H9 (cell line): Measurements from ENCODE around the gene HTR5A. TPM values are rescaled to one million over a fixed set of nuclear protein-coding genes. Genes with fewer than 3 reads are reported as not detected.

Experiments
- DNase-seq: peaks from one replicate; pipeline ENCODE4 v3.0.0-alpha.2; 2017
- H2AFZ ChIP-seq: one replicate; pipeline ENCODE4 v1.6.1; 2013; ENCODE audit warnings: mild to moderate bottlenecking, low read length, control low read depth, moderate library complexity
- H2AK5ac ChIP-seq: 2 replicates; pipeline ENCODE4 v1.6.1; 2013; ENCODE audit warnings: low read length, control low read depth, mixed read lengths; ENCODE audit not compliant: insufficient read length
- H2BK120ac ChIP-seq: one replicate; pipeline ENCODE4 v1.6.1; 2013; ENCODE audit warnings: low read depth, mild to moderate bottlenecking, low read length, control low read depth, inconsistent platforms; ENCODE audit not compliant: poor library complexity, severe bottlenecking
- H2BK12ac ChIP-seq: 2 replicates; pipeline ENCODE4 v1.6.1; 2013; ENCODE audit warnings: low read length, control low read depth, mixed read lengths, low read depth; ENCODE audit not compliant: insufficient read length
- H2BK15ac ChIP-seq: 2 replicates; pipeline ENCODE4 v1.6.1; 2013; ENCODE audit warnings: low read depth, low read length, control low read depth
- H2BK20ac ChIP-seq: one replicate; pipeline ENCODE4 v1.6.1; 2013; ENCODE audit warnings: low read depth, mild to moderate bottlenecking, low read length, control low read depth, inconsistent platforms; ENCODE audit not compliant: poor library complexity, severe bottlenecking
- H2BK5ac ChIP-seq: 2 replicates; pipeline ENCODE4 v1.6.1; 2013; ENCODE audit warnings: low read length, control low read depth, mixed read lengths; ENCODE audit not compliant: insufficient read length
- H3K14ac ChIP-seq: 2 replicates; pipeline ENCODE4 v1.6.1; 2013; ENCODE audit warnings: low read length, control low read depth; ENCODE audit not compliant: insufficient read depth
- H3K18ac ChIP-seq: 2 replicates; pipeline ENCODE4 v1.6.1; 2013; ENCODE audit warnings: low read depth, mild to moderate bottlenecking, mixed read lengths, low read length, control low read depth; ENCODE audit not compliant: insufficient read length
- H3K23ac ChIP-seq: 2 replicates; pipeline ENCODE4 v1.6.1; 2013; ENCODE audit warnings: low read length, control low read depth, mixed read lengths, low read depth; ENCODE audit not compliant: insufficient read length
- H3K23me2 ChIP-seq: 2 replicates; pipeline ENCODE4 v1.6.1; 2013; ENCODE audit warnings: low read depth, mild to moderate bottlenecking, mixed read lengths, low read length, control low read depth; ENCODE audit not compliant: insufficient read length, poor library complexity, severe bottlenecking
- H3K27ac ChIP-seq: 2 replicates; pipeline ENCODE4 v1.5.1; 2013; ENCODE audit warnings: low read length, control low read depth, mixed read lengths, low read depth; ENCODE audit not compliant: insufficient read length
- H3K27me3 ChIP-seq: 2 replicates; pipeline ENCODE4 v1.6.1; 2013; ENCODE audit warnings: low read length, control low read depth, inconsistent platforms; ENCODE audit not compliant: insufficient read depth
- H3K4ac ChIP-seq: 2 replicates; pipeline ENCODE4 v1.6.1; 2013; ENCODE audit warnings: low read depth, mild to moderate bottlenecking, control low read depth, inconsistent platforms, low read length, moderate library complexity
- H3K4me1 ChIP-seq: 2 replicates; pipeline ENCODE4 v1.6.1; 2013; ENCODE audit warnings: low read length, control low read depth, inconsistent platforms; ENCODE audit not compliant: insufficient read depth
- H3K4me2 ChIP-seq: 2 replicates; pipeline ENCODE4 v1.6.1; 2013; ENCODE audit warnings: low read length, control low read depth, mixed read lengths; ENCODE audit not compliant: insufficient read length, insufficient read depth
- H3K56ac ChIP-seq: 2 replicates; pipeline ENCODE4 v1.6.1; 2013; ENCODE audit warnings: low read depth, mild to moderate bottlenecking, mixed read lengths, low read length, control low read depth; ENCODE audit not compliant: insufficient read length
- H3K79me1 ChIP-seq: 2 replicates; pipeline ENCODE4 v1.6.1; 2013; ENCODE audit warnings: low read depth, mild to moderate bottlenecking, moderate library complexity, low read length, control low read depth, inconsistent platforms; ENCODE audit not compliant: insufficient read depth, poor library complexity, severe bottlenecking
- H3K79me2 ChIP-seq: 2 replicates; pipeline ENCODE4 v1.6.1; 2013; ENCODE audit warnings: low read length, control low read depth, inconsistent platforms; ENCODE audit not compliant: insufficient read depth
- H3K9ac ChIP-seq: 2 replicates; pipeline ENCODE4 v1.6.1; 2013; ENCODE audit warnings: low read length, control low read depth, mixed read lengths; ENCODE audit not compliant: insufficient read length; ENCODE audit errors: extremely low read depth
- H3K9me3 ChIP-seq: one replicate; pipeline ENCODE4 v1.6.1; 2013; ENCODE audit warnings: low read depth, low read length, inconsistent platforms; ENCODE audit not compliant: control insufficient read depth
- H3T11ph ChIP-seq: one replicate; pipeline ENCODE4 v1.6.1; 2013; ENCODE audit warnings: mild to moderate bottlenecking, low read length, control low read depth, inconsistent platforms
- H4K20me1 ChIP-seq: one replicate; pipeline ENCODE4 v1.6.1; 2013; ENCODE audit not compliant: control insufficient read depth, insufficient read length, insufficient read depth
- H4K5ac ChIP-seq: 2 replicates; pipeline ENCODE4 v1.6.1; 2013; ENCODE audit warnings: low read depth, mild to moderate bottlenecking, mixed read lengths, low read length, control low read depth; ENCODE audit not compliant: insufficient read length
- H4K8ac ChIP-seq: replicated peaks from 2 replicates; pipeline ENCODE4 v1.6.1; 2013; ENCODE audit warnings: low read length, control low read depth, mixed read lengths, low read depth; ENCODE audit not compliant: insufficient read length
- H4K91ac ChIP-seq: 2 replicates; pipeline ENCODE4 v1.6.1; 2013; ENCODE audit warnings: low read depth, mild to moderate bottlenecking, moderate library complexity, mixed read lengths, low read length, control low read depth; ENCODE audit not compliant: insufficient read length
- H3K27ac Mint-ChIP-seq, 3 experiments: 2 replicates in 2 of 3; 3 replicates in 1 of 3; pipeline ENCODE4 v1.8.0; 2020 to 2021; ENCODE audit warnings: mixed read lengths in 3 of 3, mild to moderate bottlenecking in 1 of 3, moderate library complexity in 1 of 3
- H3K27me3 Mint-ChIP-seq: 2 replicates; pipeline ENCODE4 v1.8.0; 2021; ENCODE audit warnings: low read depth, mild to moderate bottlenecking, moderate library complexity, mixed read lengths
- H3K36me3 Mint-ChIP-seq, 3 experiments: 2 replicates in 2 of 3; 3 replicates in 1 of 3; pipeline ENCODE4 v1.8.0; 2020 to 2021; ENCODE audit warnings: low read depth in 3 of 3, mixed read lengths in 3 of 3; ENCODE audit not compliant: insufficient read depth in 1 of 3
- H3K4me1 Mint-ChIP-seq, 2 experiments: 2 replicates each; pipeline ENCODE4 v1.8.0; 2020; ENCODE audit warnings: mixed read lengths in 2 of 2
- H3K4me3 Mint-ChIP-seq, 2 experiments: 2 replicates in 1 of 2; 3 replicates in 1 of 2; pipeline ENCODE4 v1.8.0; 2020 to 2021; ENCODE audit warnings: mild to moderate bottlenecking in 2 of 2, mixed read lengths in 2 of 2, moderate library complexity in 1 of 2
- H3K9me3 Mint-ChIP-seq, 2 experiments: 2 replicates in 1 of 2; 3 replicates in 1 of 2; pipeline ENCODE4 v1.8.0; 2020; ENCODE audit warnings: mild to moderate bottlenecking in 2 of 2, mixed read lengths in 2 of 2, moderate library complexity in 1 of 2
- WGBS: extraction: QIAGEN DNeasy Blood & Tissue Kit; methylation state at CpG from one replicate; pipeline ENCODE4 v1.1.7; 2013; ENCODE audit warnings: missing lambda C conversion rate, low lambda C conversion rate, mixed read lengths; ENCODE audit not compliant: insufficient read length; ENCODE audit errors: extremely low coverage; 5-methylcytosine and 5-hydroxymethylcytosine counted together
- total RNA-seq: library from RNA; stranded (reverse); gene quantifications from 2 replicates; pipeline ENCODE4 v1.2.1, GENCODE V29; 2021
- TF ChIP-seq, protein P1 (sequence below): fragments of 200-600 bp; sonication (generic); conservative IDR thresholded peaks from 3 replicates; pipeline ENCODE4 v1.8.0; 2021; ENCODE audit warnings: antibody characterized with exemption, mild to moderate bottlenecking

The HTR5A gene
- total RNA-seq, 1 experiment from 2014 or later: not detected

DNA sequence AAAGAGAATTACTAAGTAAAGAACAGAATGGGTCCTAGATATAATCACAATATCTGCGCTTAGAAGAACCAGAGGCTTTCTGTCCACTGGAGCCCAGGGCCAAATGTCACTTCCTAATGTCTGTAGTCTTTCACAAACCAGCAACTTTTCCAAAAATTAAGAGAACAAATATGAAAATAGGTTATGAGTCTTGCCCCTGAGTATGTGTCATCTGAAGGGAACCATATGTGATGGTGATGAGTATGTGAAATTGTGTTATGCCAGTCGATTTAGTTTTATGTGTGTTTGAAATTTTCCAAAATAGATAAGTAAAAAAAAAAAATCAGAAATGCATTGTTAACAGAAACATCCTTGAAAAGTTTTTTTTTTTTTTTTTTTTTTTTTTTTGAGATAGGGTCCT is 15.4 kb upstream of the HTR5A start:
- H3K18ac ChIP-seq: no peak overlapping the region
- no peak overlapping the region for H3K27ac Mint-ChIP-seq
- H3K4ac ChIP-seq: no peak overlapping the region
- H3K9ac ChIP-seq: no peak overlapping the region
- peaks cover 0 to 1% (median 0%) of the 10 kb centered on the region in 3 experiments; a peak in 2 of 7 replicates for H3K36me3 Mint-ChIP-seq
- H3K23ac ChIP-seq: no peak overlapping the region
- H3T11ph ChIP-seq: no peak overlapping the region
- H3K79me2 ChIP-seq: no peaks in the 10 kb centered on the region
- no peaks in the 10 kb centered on the region for H3K4me1 ChIP-seq
- H2AK5ac ChIP-seq: no peak overlapping the region
- TF ChIP-seq, protein P1, sequence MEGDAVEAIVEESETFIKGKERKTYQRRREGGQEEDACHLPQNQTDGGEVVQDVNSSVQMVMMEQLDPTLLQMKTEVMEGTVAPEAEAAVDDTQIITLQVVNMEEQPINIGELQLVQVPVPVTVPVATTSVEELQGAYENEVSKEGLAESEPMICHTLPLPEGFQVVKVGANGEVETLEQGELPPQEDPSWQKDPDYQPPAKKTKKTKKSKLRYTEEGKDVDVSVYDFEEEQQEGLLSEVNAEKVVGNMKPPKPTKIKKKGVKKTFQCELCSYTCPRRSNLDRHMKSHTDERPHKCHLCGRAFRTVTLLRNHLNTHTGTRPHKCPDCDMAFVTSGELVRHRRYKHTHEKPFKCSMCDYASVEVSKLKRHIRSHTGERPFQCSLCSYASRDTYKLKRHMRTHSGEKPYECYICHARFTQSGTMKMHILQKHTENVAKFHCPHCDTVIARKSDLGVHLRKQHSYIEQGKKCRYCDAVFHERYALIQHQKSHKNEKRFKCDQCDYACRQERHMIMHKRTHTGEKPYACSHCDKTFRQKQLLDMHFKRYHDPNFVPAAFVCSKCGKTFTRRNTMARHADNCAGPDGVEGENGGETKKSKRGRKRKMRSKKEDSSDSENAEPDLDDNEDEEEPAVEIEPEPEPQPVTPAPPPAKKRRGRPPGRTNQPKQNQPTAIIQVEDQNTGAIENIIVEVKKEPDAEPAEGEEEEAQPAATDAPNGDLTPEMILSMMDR: no peak
- H2BK120ac ChIP-seq: no peak overlapping the region
- peaks cover 0 to 3% of the 10 kb centered on the region in 2 experiments; a peak in 1 of 4 replicates for H3K4me1 Mint-ChIP-seq
- H2BK15ac ChIP-seq: no peak overlapping the region
- no peak overlapping the region for H3K14ac ChIP-seq
- no CpG with 5 or more reads among the region's 2 CpGs for WGBS
- H3K9me3 Mint-ChIP-seq: no peaks in the 10 kb centered on the region
- no peak overlapping the region for H2BK20ac ChIP-seq
- H4K91ac ChIP-seq: no peak overlapping the region
- H3K4me3 Mint-ChIP-seq: no peak overlapping the region
- DNase-seq: no peak
- H2AFZ ChIP-seq: no peak overlapping the region
- H3K9me3 ChIP-seq: no peaks in the 10 kb centered on the region
- no peaks in the 10 kb centered on the region for H3K27me3 Mint-ChIP-seq
- H3K27me3 ChIP-seq: no peaks in the 10 kb centered on the region
- H3K4me2 ChIP-seq: no peak overlapping the region
- H2BK5ac ChIP-seq: no peak overlapping the region
- no peaks in the 10 kb centered on the region for H3K79me1 ChIP-seq
- H4K20me1 ChIP-seq: no peaks in the 10 kb centered on the region
- H3K23me2 ChIP-seq: no peaks in the 10 kb centered on the region
- no peak overlapping the region for H3K56ac ChIP-seq
- H4K5ac ChIP-seq: no peak overlapping the region
- H2BK12ac ChIP-seq: no peak overlapping the region
- no peak overlapping the region for H4K8ac ChIP-seq
- no peak overlapping the region for H3K27ac ChIP-seq
